Activated CD4-positive, CD25-positive, alpha-beta regulatory T cell treated with anti-CD3 and anti-CD28 coated beads, Interleukin-2, amount 50 U/mL, for 24 hours (primary cell): ENCODE results near the gene PCCA.
"Not testable (repeated sequence)": the region's sequence is repeated elsewhere in the genome, so short reads cannot be mapped to it uniquely, and the experiment has no call there.

Source experiments
- ATAC-seq, 2 donors: fragments of 150-1000 bp; cut with Tn5 transposase; one replicate each; pipeline ENCODE4 v1.10.0; 2021; ENCODE audit warnings: mild to moderate bottlenecking in 1 of 2, moderate library complexity in 1 of 2

PCCA gene

GRCh38 chr13:100517135-100517534 is 428.2 kb downstream of the PCCA start:
- ATAC-seq: no peak

GRCh38 chr13:100517728-100518127 is 428.8 kb downstream of the PCCA start:
- ATAC-seq: no peak

- ATAC-seq: no peak
Observed at GRCh38 chr13:100518394-100519062, 429.6 kb downstream of the PCCA start.

GRCh38 chr13:100519626-100520025 is 430.7 kb downstream of the PCCA start:
- no peak for ATAC-seq

- ATAC-seq: no peak
Observed at GRCh38 chr13:100520936-100521850, 432.3 kb downstream of the PCCA start.

- no peak for ATAC-seq
Observed at GRCh38 chr13:100521851-100522617, 433.1 kb downstream of the PCCA start.

GRCh38 chr13:100522618-100523309 is 433.9 kb downstream of the PCCA start:
- no peak for ATAC-seq

- ATAC-seq: no peak
Observed at GRCh38 chr13:100523411-100523810, 434.5 kb downstream of the PCCA start.

- no peak for ATAC-seq
Observed at GRCh38 chr13:100523981-100524386, 435.1 kb downstream of the PCCA start.

GRCh38 chr13:100524688-100525087 is 435.8 kb downstream of the PCCA start:
- ATAC-seq: not testable (repeated sequence)

GRCh38 chr13:100525453-100526317 is 436.8 kb downstream of the PCCA start:
- ATAC-seq: no peak

- ATAC-seq: no peak
Observed at GRCh38 chr13:100526318-100527000, 437.6 kb downstream of the PCCA start.

GRCh38 chr13:100527644-100528043 is 438.8 kb downstream of the PCCA start:
- ATAC-seq: no peak

GRCh38 chr13:100528353-100528752 is 439.5 kb downstream of the PCCA start:
- ATAC-seq: no peak

GRCh38 chr13:100528820-100529219 is 439.9 kb downstream of the PCCA start:
- ATAC-seq: no peak

- no peak for ATAC-seq
Observed at GRCh38 chr13:100529666-100530377, 440.9 kb downstream of the PCCA start.

GRCh38 chr13:100530671-100531213 is 441.8 kb downstream of the PCCA start:
- ATAC-seq: no peak

GRCh38 chr13:100532090-100532766 is 443.3 kb downstream of the PCCA start:
- ATAC-seq: no peak

- ATAC-seq: no peak
Observed at GRCh38 chr13:100532836-100533435, 444.0 kb downstream of the PCCA start.
